HCT116 (cell line): ENCODE measurements around the gene PROSER3. TPM values are rescaled to one million over a fixed set of nuclear protein-coding genes. Genes with fewer than 3 reads are reported as not detected.
A peak's percentile ranks its signal among the peaks of the same experiment; 100 is the strongest.

Experiments
- ATAC-seq: fragments of 200-7000 bp; cut with Tn5 transposase; 2 replicates; pipeline ENCODE4 v1.9.1; 2020; ENCODE audit warnings: mild to moderate bottlenecking, moderate library complexity
- BruUV-seq: library from RNA; stranded (reverse); fragments of 400-500 nt; replicated peaks from 2 replicates; lab custom pipeline; 2021; lab: Mats Ljungman, UMichigan
- CTCF ChIA-PET: fragments of 300-600 bp; sonication (Branson Sonifier 250); formaldehyde crosslinking; loops from one replicate; lab custom pipeline; 2021; ENCODE audit warnings: antibody characterized with exemption; lab: Charles Lee
- POLR2A ChIA-PET: fragments of 300-600, 350-600 bp; sonication (Branson Sonifier 250); formaldehyde crosslinking; loops from one replicate; lab custom pipeline; 2021; ENCODE audit warnings: antibody characterized with exemption; lab: Charles Lee
- RAD21 ChIA-PET, 2 experiments: fragments of 300-600 bp; sonication (Branson Sonifier 250); formaldehyde crosslinking; loops; one replicate each; lab custom pipeline; 2023; ENCODE audit warnings: low total read pairs in 2 of 2; ENCODE audit not compliant: uncharacterized antibody in 2 of 2, unreplicated experiment in 2 of 2, low non-redundant PET in 1 of 2; lab: Charles Lee
- DNase-seq: peaks from one replicate; pipeline ENCODE4 v3.0.0-alpha.2; 2010; ENCODE audit warnings: low read depth, low spot score
- H2AFZ ChIP-seq: fragments of 200-600 bp; shearing (Covaris generic), sonication (generic); 2 replicates; pipeline ENCODE4 v1.6.1; 2017; ENCODE audit warnings: low read depth, mixed run types, mixed read lengths, antibody characterized with exemption, low read length; ENCODE audit not compliant: poor library complexity, severe bottlenecking
- H3K27ac ChIP-seq: 2 replicates; pipeline ENCODE4 v1.5.1; 2012; ENCODE audit warnings: low read depth, low read length
- H3K27me3 ChIP-seq: fragments of 200-600 bp; sonication (generic); 2 replicates; pipeline ENCODE4 v1.6.1; 2016; ENCODE audit warnings: mixed run types, low read length, mixed read lengths; ENCODE audit not compliant: insufficient read depth
- H3K36me3 ChIP-seq, 2 experiments: fragments of 200-500 bp in 1 of 2; fragments of 200-600 bp in 1 of 2; sonication (Bioruptor generic) in 1 of 2; sonication (generic) in 1 of 2; 2 replicates each; pipeline versions ENCODE4 v1.5.1 to v1.6.1; 2014 to 2016; ENCODE audit warnings: low read length in 2 of 2, inconsistent platforms in 1 of 2, mixed read lengths in 1 of 2, mixed run types in 1 of 2; ENCODE audit not compliant: insufficient read depth in 2 of 2, control insufficient read depth in 1 of 2
- H3K4me1 ChIP-seq, 2 experiments: fragments of 200-600 bp in 1 of 2; sonication (generic) in 1 of 2; 2 replicates each; pipeline versions ENCODE4 v1.5.1 to v1.6.1; 2012 to 2017; ENCODE audit warnings: low read length in 2 of 2, inconsistent platforms in 1 of 2, mild to moderate bottlenecking in 1 of 2, mixed read lengths in 1 of 2, mixed run types in 1 of 2, moderate library complexity in 1 of 2; ENCODE audit not compliant: insufficient read depth in 2 of 2, control insufficient read depth in 1 of 2
- H3K4me2 ChIP-seq: fragments of 200-600 bp; sonication (generic); 2 replicates; pipeline ENCODE4 v1.6.1; 2017; ENCODE audit warnings: mixed run types, low read length, mixed read lengths
- H3K4me3 ChIP-seq, 2 experiments: fragments of 200-600 bp in 1 of 2; sonication (generic) in 1 of 2; replicated peaks in 1 of 2; 2 replicates each; pipeline ENCODE4 v1.5.1; 2011 to 2016; ENCODE audit warnings: low read length in 2 of 2, control low read depth in 1 of 2, low read depth in 1 of 2, mild to moderate bottlenecking in 1 of 2, mixed read lengths in 1 of 2, mixed run types in 1 of 2
- H3K79me2 ChIP-seq: fragments of 200-600 bp; sonication (generic); 2 replicates; pipeline ENCODE4 v1.6.1; 2017; ENCODE audit warnings: mild to moderate bottlenecking, mixed run types, low read length, moderate library complexity, mixed read lengths; ENCODE audit not compliant: insufficient read depth
- H3K9ac ChIP-seq: fragments of 200-600 bp; sonication (generic); 2 replicates; pipeline ENCODE4 v1.6.1; 2016; ENCODE audit warnings: low read length, mixed read lengths
- H3K9me2 ChIP-seq: fragments of 200-600 bp; sonication (generic), shearing (Covaris generic); 2 replicates; pipeline ENCODE4 v1.6.1; 2017; ENCODE audit warnings: mixed run types, mild to moderate bottlenecking, moderate library complexity; ENCODE audit not compliant: insufficient read depth
- H3K9me3 ChIP-seq, 2 experiments: fragments of 200-500 bp in 1 of 2; fragments of 200-600 bp in 1 of 2; sonication (Bioruptor generic) in 1 of 2; sonication (generic) in 1 of 2; 2 replicates each; pipeline ENCODE4 v1.6.1; 2014 to 2017; ENCODE audit warnings: low read length in 2 of 2, mixed read lengths in 2 of 2, inconsistent platforms in 1 of 2, low read depth in 1 of 2, mild to moderate bottlenecking in 1 of 2, mixed run types in 1 of 2, moderate library complexity in 1 of 2; ENCODE audit not compliant: control insufficient read depth in 1 of 2, insufficient read depth in 1 of 2
- H4K20me1 ChIP-seq: fragments of 200-600 bp; sonication (generic), shearing (Covaris generic); 2 replicates; pipeline ENCODE4 v1.6.1; 2017; ENCODE audit warnings: mixed run types, mild to moderate bottlenecking, moderate library complexity; ENCODE audit not compliant: insufficient read depth
- ATF3 ChIP-seq: IDR thresholded peaks from 2 replicates; pipeline ENCODE4 v1.6.1; 2012
- EGR1 ChIP-seq: IDR thresholded peaks from 2 replicates; pipeline ENCODE4 v1.6.1; 2012; ENCODE audit warnings: low read depth
- ELF1 ChIP-seq: IDR thresholded peaks from 2 replicates; pipeline ENCODE4 v1.6.1; 2012; ENCODE audit warnings: low read depth, borderline replicate concordance
- EZH2 ChIP-seq: fragments of 200-600 bp; sonication (generic); IDR thresholded peaks from 2 replicates; pipeline ENCODE4 v1.6.1; 2017; ENCODE audit warnings: antibody characterized with exemption, mixed run types
- FOSL1 ChIP-seq: IDR thresholded peaks from 2 replicates; pipeline ENCODE4 v1.6.1; 2012; ENCODE audit warnings: low read depth
- RAD21 ChIP-seq: IDR thresholded peaks from 2 replicates; pipeline ENCODE4 v1.6.1; 2012; ENCODE audit warnings: low read depth, mild to moderate bottlenecking
- YY1 ChIP-seq: IDR thresholded peaks from 2 replicates; pipeline ENCODE4 v1.6.1; 2011; ENCODE audit warnings: low read length, low read depth, moderate library complexity, mild to moderate bottlenecking; ENCODE audit not compliant: insufficient replicate concordance; ENCODE audit errors: extremely low read depth
- ZFX ChIP-seq: fragments of 450-650 bp; IDR thresholded peaks from 2 replicates; pipeline ENCODE4 v1.6.1; 2017
- intact Hi-C: fragments of 100-400 bp; cut with micrococcal nuclease; formaldehyde crosslinking; loops from 2 replicates; pipeline ENCODE4 v1.10.0; 2022
- total RNA-seq: library from RNA; stranded (reverse); gene quantifications from one replicate; pipeline ENCODE4 v1.2.1, GENCODE V29; 2021; ENCODE audit not compliant: unreplicated experiment

PROSER3 gene
- total RNA-seq, 1 experiment from 2014 or later, result 42.5 TPM

- DNase-seq (no peak), ATAC-seq (peak; percentile 29)
- Histone ChIP-seq H3K4me2 (peak overlapping the region; percentile 100), H3K9me3 (no peaks in the 10 kb centered on the region), H3K79me2 (no peaks in the 10 kb centered on the region), H3K4me1 (peaks cover 20 to 26% of the 10 kb centered on the region in 2 experiments; a peak in 3 of 4 replicates), H3K4me3 (peak overlapping the region; percentile 61 to 74), H2AFZ (peak overlapping the region; percentile 54), H3K9ac (peak overlapping the region; percentile 72), H3K9me2 (no peaks in the 10 kb centered on the region), H4K20me1 (no peaks in the 10 kb centered on the region), H3K27ac (peak overlapping the region; percentile 73), H3K36me3 (peaks cover 18 to 23% of the 10 kb centered on the region in 2 experiments; a peak in 3 of 4 replicates), H3K27me3 (no peaks in the 10 kb centered on the region)
- ChIA-PET RAD21 (no interaction called here), POLR2A (interaction anchor here (0.7 to 2.2 kb wide), 5 partner anchors 8 to 230 kb away, joined by 4 to 8 read pairs (median 5); partner anchors contain the start of gene LIN37), CTCF (interaction anchor here (1.1 kb wide), 2 partner anchors 17 to 80 kb away, joined by 3 read pairs; no protein-coding TSS in a partner anchor)
- BruUV-seq, result no TSS peak
- intact Hi-C loops, result no loop called here
- TF ChIP-seq FOSL1 (no peak), EZH2 (no peak), ZFX (peak; percentile 8; the same call in 1 of the 2 replicates), EGR1 (no peak), ATF3 (no peak), YY1 (no peak), RAD21 (no peak), ELF1 (no peak)
Observed at GRCh38 chr19:35740108-35740422, 17.9 kb upstream of the PROSER3 start.
